GM12878 (cell line): Measurements from ENCODE around the gene BIK. TPM values are rescaled to one million over a fixed set of nuclear protein-coding genes. Genes with fewer than 3 reads are reported as not detected.
A peak's percentile ranks its signal among the peaks of the same experiment; 100 is the strongest.

Source experiments
- ATAC-seq: fragments of 200-7000 bp; cut with Tn5 transposase; 3 replicates; pipeline ENCODE4 v1.9.1; 2020; ENCODE audit warnings: mild to moderate bottlenecking, moderate library complexity
- BruUV-seq: library from RNA; stranded (reverse); fragments of 400-500 nt; replicated peaks from 2 replicates; lab custom pipeline; 2021; lab: Mats Ljungman, UMichigan
- CTCF ChIA-PET: fragments of 300-600 bp; sonication (Branson Sonifier 250); formaldehyde crosslinking; extraction: SDS; loops from one replicate; lab custom pipeline; 2021; ENCODE audit warnings: inconsistent platforms; lab: Yijun Ruan, JAX
- POLR2A ChIA-PET: fragments of 350-600 bp; formaldehyde crosslinking; extraction: SDS; loops from one replicate; lab custom pipeline; 2021; ENCODE audit warnings: inconsistent platforms; lab: Charles Lee
- RAD21 ChIA-PET: fragments of 300-600 bp; sonication (Branson Sonifier 250); formaldehyde crosslinking; loops from one replicate; lab custom pipeline; 2023; ENCODE audit warnings: antibody characterized with exemption; ENCODE audit not compliant: unreplicated experiment; lab: Charles Lee
- SMC1A ChIA-PET: fragments of 300-600 bp; sonication (Branson Sonifier 250); formaldehyde crosslinking; loops from one replicate; lab custom pipeline; 2023; ENCODE audit not compliant: unreplicated experiment, uncharacterized antibody; lab: Charles Lee
- DNase-seq: peaks from one replicate; pipeline ENCODE4 v3.0.0-alpha.2; 2011; ENCODE audit warnings: low read depth, low spot score
- FAIRE-seq: peaks from 3 replicates; lab custom pipeline; 2011; peaks lifted over from hg19 to GRCh38; lab: Jason Lieb, UNC
- H2AFZ ChIP-seq: 2 replicates; pipeline ENCODE4 v1.6.0; 2011; ENCODE audit warnings: low read depth, low read length, control low read depth; ENCODE audit not compliant: control insufficient read depth
- H3K27ac ChIP-seq: 2 replicates; pipeline ENCODE4 v1.5.1; 2011; ENCODE audit warnings: control low read depth; ENCODE audit not compliant: control insufficient read depth, insufficient read depth
- H3K27me3 ChIP-seq, 2 experiments: replicated peaks in 1 of 2; 2 replicates each; pipeline versions ENCODE4 v1.6.0 to v1.6.1; 2011; ENCODE audit warnings: low read length in 1 of 2; ENCODE audit not compliant: control insufficient read depth in 2 of 2, insufficient read depth in 2 of 2
- H3K36me3 ChIP-seq, 2 experiments: 2 replicates each; pipeline ENCODE4 v1.5.1; 2011; ENCODE audit warnings: low read length in 1 of 2; ENCODE audit not compliant: control insufficient read depth in 2 of 2, insufficient read depth in 2 of 2
- H3K4me1 ChIP-seq: 2 replicates; pipeline ENCODE4 v1.6.1; 2011; ENCODE audit warnings: mild to moderate bottlenecking, low read length, moderate library complexity, mixed read lengths; ENCODE audit not compliant: control insufficient read depth, insufficient read depth
- H3K4me2 ChIP-seq: 2 replicates; pipeline ENCODE4 v1.6.0; 2011; ENCODE audit warnings: control low read depth; ENCODE audit not compliant: control insufficient read depth, insufficient read depth
- H3K4me3 ChIP-seq: fragments of 200-600 bp; sonication (generic); 2 replicates; pipeline ENCODE4 v1.5.1; 2016
- H3K79me2 ChIP-seq: 2 replicates; pipeline ENCODE4 v1.6.0; 2011; ENCODE audit warnings: low read length; ENCODE audit not compliant: control insufficient read depth, insufficient read depth
- H3K9ac ChIP-seq: 2 replicates; pipeline ENCODE4 v1.8.0; 2011; ENCODE audit warnings: low read length, control low read depth, mixed read lengths; ENCODE audit not compliant: control insufficient read depth, insufficient read depth
- H3K9me3 ChIP-seq: replicated peaks from 3 replicates; pipeline ENCODE4 v1.5.1; 2011; ENCODE audit warnings: mild to moderate bottlenecking, low read length; ENCODE audit not compliant: control insufficient read depth, insufficient read depth
- H4K20me1 ChIP-seq: 2 replicates; pipeline ENCODE4 v1.6.0; 2011; ENCODE audit not compliant: control insufficient read depth, insufficient read depth
- CHD4 ChIP-seq: fragments of 200-600 bp; sonication (generic); IDR thresholded peaks from 2 replicates; pipeline ENCODE4 v1.6.1; 2016; ENCODE audit warnings: mild to moderate bottlenecking
- CREM ChIP-seq: IDR thresholded peaks from 2 replicates; pipeline ENCODE4 v1.6.1; 2014; ENCODE audit warnings: antibody characterized with exemption, low read depth
- E2F8 ChIP-seq: fragments of 450-650 bp; IDR thresholded peaks from 2 replicates; pipeline ENCODE4 v1.6.1; 2018; ENCODE audit warnings: mild to moderate bottlenecking, low read depth, moderate library complexity; ENCODE audit not compliant: partially characterized antibody
- ESRRA ChIP-seq: IDR thresholded peaks from 2 replicates; pipeline ENCODE4 v1.6.1; 2012; ENCODE audit warnings: mild to moderate bottlenecking, low read length, improper control_type of control experiment
- FOXK2 ChIP-seq: fragments of 450-650 bp; IDR thresholded peaks from 2 replicates; pipeline ENCODE4 v1.6.1; 2017; ENCODE audit warnings: mild to moderate bottlenecking, moderate library complexity
- GATAD2B ChIP-seq: fragments of 450-650 bp; conservative IDR thresholded peaks from 2 replicates; pipeline ENCODE4 v1.6.1; 2017; ENCODE audit warnings: low read depth, mild to moderate bottlenecking, moderate library complexity
- IRF4 ChIP-seq: IDR thresholded peaks from 2 replicates; pipeline ENCODE4 v1.6.1; 2011; ENCODE audit warnings: low read depth, low read length
- LARP7 ChIP-seq: fragments of 450-650 bp; IDR thresholded peaks from 2 replicates; pipeline ENCODE4 v1.6.1; 2017; ENCODE audit warnings: mild to moderate bottlenecking
- MEF2A ChIP-seq: IDR thresholded peaks from 2 replicates; pipeline ENCODE4 v1.6.1; 2011; ENCODE audit warnings: low read depth, mild to moderate bottlenecking, low read length, moderate library complexity; ENCODE audit not compliant: insufficient read depth
- MYB ChIP-seq: fragments of 150-350 bp; IDR thresholded peaks from 2 replicates; pipeline ENCODE4 v1.6.1; 2014; ENCODE audit warnings: mild to moderate bottlenecking, low read depth, low read length, borderline replicate concordance
- NFYA ChIP-seq: IDR thresholded peaks from 2 replicates; pipeline ENCODE4 v1.6.1; 2011; ENCODE audit warnings: low read depth, mild to moderate bottlenecking, low read length, improper control_type of control experiment, borderline replicate concordance
- NKRF ChIP-seq: fragments of 450-650 bp; conservative IDR thresholded peaks from 2 replicates; pipeline ENCODE4 v1.6.1; 2017; ENCODE audit warnings: mild to moderate bottlenecking, moderate library complexity
- NR2C1 ChIP-seq: fragments of 450-650 bp; IDR thresholded peaks from 2 replicates; pipeline ENCODE4 v1.6.1; 2017; ENCODE audit warnings: antibody characterized with exemption, mild to moderate bottlenecking, moderate library complexity
- NR2C2 ChIP-seq: IDR thresholded peaks from 2 replicates; pipeline ENCODE4 v1.6.1; 2011; ENCODE audit warnings: borderline replicate concordance, low read depth; ENCODE audit not compliant: control insufficient read depth, insufficient read length
- PAX5 ChIP-seq: IDR thresholded peaks from 2 replicates; pipeline ENCODE4 v1.6.1; 2011; ENCODE audit warnings: low read depth, low read length, borderline replicate concordance
- SPI1 ChIP-seq: IDR thresholded peaks from 2 replicates; pipeline ENCODE4 v1.6.1; 2011; ENCODE audit warnings: low read depth, mild to moderate bottlenecking, low read length, moderate library complexity, borderline replicate concordance; ENCODE audit not compliant: insufficient read depth
- SUZ12 ChIP-seq: fragments of 200-600 bp; sonication (generic); IDR thresholded peaks from one replicate; pipeline ENCODE4 v1.6.1; 2018; ENCODE audit warnings: antibody characterized with exemption, mild to moderate bottlenecking; ENCODE audit not compliant: unreplicated experiment
- USF2 ChIP-seq: IDR thresholded peaks from 2 replicates; pipeline ENCODE4 v1.6.1; 2011; ENCODE audit warnings: low read depth, low read length, improper control_type of control experiment, borderline replicate concordance
- ZNF207 ChIP-seq: fragments of 450-650 bp; IDR thresholded peaks from 2 replicates; pipeline ENCODE4 v1.6.1; 2014; ENCODE audit warnings: antibody characterized with exemption, mild to moderate bottlenecking, borderline replicate concordance
- WGBS: methylation state at CpG from one replicate; pipeline ENCODE4 v1.1.6; 2016; ENCODE audit warnings: low lambda C conversion rate; ENCODE audit not compliant: insufficient replicate concordance, insufficient coverage; ENCODE audit errors: missing lambda C conversion rate; 5-methylcytosine and 5-hydroxymethylcytosine counted together
- in situ Hi-C: fragments of 300-500 bp; cut with MboI; formaldehyde crosslinking; loops from 9 replicates; pipeline ENCODE4 v1.14.3; 2018; ENCODE audit warnings: mixed read lengths
- intact Hi-C: fragments of 100-400 bp; cut with micrococcal nuclease; formaldehyde crosslinking; loops from one replicate; pipeline ENCODE4 v1.14.2; 2022; ENCODE audit not compliant: unreplicated experiment
- polyA plus RNA-seq, 11 experiments: library from polyadenylated mRNA; depleted of rRNA in 4 of 11; unstranded in 6 of 11; stranded (reverse) in 5 of 11; fragments of >200 nt; fragmentation: Nextera tagmentation in 4 of 11; fragmentation: Illumina TruSeq in 1 of 11; extraction: Ambion mirVana in 4 of 11; extraction: Trizol in 1 of 11; gene quantifications; 1 replicate in 1 of 11; 2 replicates in 10 of 11; pipeline versions ENCODE4 v1.2.1 to v1.2.3, GENCODE V29; 2011 to 2016; ENCODE audit warnings: inconsistent platforms in 2 of 11, missing spikeins in 2 of 11, low read depth in 1 of 11
- total RNA-seq, 4 experiments: library from RNA; depleted of rRNA in 3 of 4; stranded (reverse); fragments of >200 nt in 3 of 4; fragmentation: Illumina TruSeq in 1 of 4; extraction: Trizol in 1 of 4; gene quantifications; 2 replicates each; pipeline versions ENCODE4 v1.2.1 to v1.2.3, GENCODE V29; 2013 to 2021

BIK gene
- total and polyA plus RNA-seq, 10 of the 15 experiments (the other 5 are each of a cell fraction or from before 2014, with no cell fraction given): 0.33 to 9.8 (median 3.9) TPM

GRCh38 chr22:43118024-43118849 is 7.7 kb downstream of the BIK start:
- Histone ChIP-seq H3K36me3 (no peaks in the 10 kb centered on the region), H3K4me1 (peaks cover 41% of the 10 kb centered on the region), H3K27ac (peak overlapping the region; percentile 50), H3K4me2 (peak overlapping the region; percentile 76), H3K27me3 (peaks cover 0 to 3% of the 10 kb centered on the region in 2 experiments; a peak in 1 of 4 replicates), H2AFZ (peak overlapping the region; percentile 70), H3K9me3 (no peaks in the 10 kb centered on the region), H3K9ac (no peak overlapping the region; the same call in 1 of the 2 replicates), H4K20me1 (no peaks in the 10 kb centered on the region), H3K4me3 (no peak overlapping the region), H3K79me2 (no peaks in the 10 kb centered on the region)
- no peak for DNase-seq
- 52% methylated on average over 21 of the region's 21 CpGs for WGBS
- intact Hi-C loops: no loop called here
- FAIRE-seq: no peak
- ChIA-PET RAD21 (no interaction called here), CTCF (no interaction called here), POLR2A (no interaction called here), SMC1A (interaction anchor here (0.7 to 1.1 kb wide), 2 partner anchors 27 to 213 kb away, joined by 3 read pairs; no protein-coding TSS in a partner anchor)
- in situ Hi-C loops: no loop called here
- BruUV-seq: no TSS peak
- peak; percentile 18 for ATAC-seq
- TF ChIP-seq ZNF207: no peak
- TF ChIP-seq CHD4: no peak
- TF ChIP-seq NFYA: no peak
- no peak for TF ChIP-seq IRF4
- TF ChIP-seq MYB: no peak
- TF ChIP-seq PAX5: no peak
- peak; percentile 35; the same call in 1 of the 2 replicates for TF ChIP-seq NR2C1
- TF ChIP-seq ESRRA: no peak
- no peak for TF ChIP-seq FOXK2
- TF ChIP-seq CREM: no peak
- TF ChIP-seq MEF2A: no peak
- no peak for TF ChIP-seq GATAD2B
- TF ChIP-seq NKRF: no peak
- no peak for TF ChIP-seq E2F8
- TF ChIP-seq SUZ12: no peak
- no peak for TF ChIP-seq LARP7
- TF ChIP-seq SPI1: peak; percentile 49; the same call in 1 of the 2 replicates
- no peak for TF ChIP-seq NR2C2
- TF ChIP-seq USF2: no peak
